EL (cell line): Measurements from ENCODE around the gene VEGFB.
A peak's percentile ranks its signal among the peaks of the same experiment; 100 is the strongest.

Source experiments
- DNase-seq: peaks from one replicate; pipeline ENCODE4 v3.0.0-alpha.2; 2016

The VEGFB gene

DNA sequence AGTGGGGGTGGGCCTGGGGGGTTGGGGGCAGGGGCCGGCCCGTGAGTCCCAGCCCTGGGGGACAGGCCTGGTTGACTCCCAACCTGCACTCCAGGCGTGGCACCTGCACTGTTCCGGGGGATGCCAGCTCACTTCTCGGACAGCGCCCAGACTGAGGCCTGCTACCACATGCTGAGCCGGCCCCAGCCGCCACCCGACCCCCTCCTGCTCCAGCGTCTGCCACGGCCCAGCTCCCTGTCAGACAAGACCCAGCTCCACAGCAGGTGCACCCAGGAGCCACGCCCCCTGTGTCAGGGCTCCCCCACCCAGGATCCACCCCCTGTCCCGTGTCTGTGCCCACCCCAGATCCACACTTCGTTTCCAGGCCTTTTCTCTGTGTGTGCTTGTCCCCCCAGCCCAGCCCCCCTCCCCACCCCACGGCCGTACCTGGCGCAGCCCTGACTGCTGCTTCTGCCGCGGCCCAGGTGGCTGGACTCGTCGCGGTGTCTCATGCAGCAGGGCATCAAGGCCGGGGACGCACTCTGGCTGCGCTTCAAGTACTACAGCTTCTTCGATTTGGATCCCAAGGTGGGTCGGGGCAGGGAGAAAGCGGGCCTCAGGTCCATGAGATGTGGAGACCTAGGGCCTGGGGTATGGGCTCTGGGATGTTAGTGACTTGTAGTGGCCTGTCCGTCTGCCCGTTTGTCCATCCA lies 23.1 kb upstream of the VEGFB start:
- DNase-seq = no peak

- DNase-seq = no peak
Observed at GRCh38 chr11:64216879-64217278, 17.5 kb upstream of the VEGFB start.

- DNase-seq = no peak
Observed at GRCh38 chr11:64218628-64219353, 15.6 kb upstream of the VEGFB start.

GRCh38 chr11:64219354-64219684 lies 15.1 kb upstream of the VEGFB start:
- DNase-seq = no peak

- no peak for DNase-seq
Observed at GRCh38 chr11:64219755-64220154, 14.6 kb upstream of the VEGFB start.

DNA sequence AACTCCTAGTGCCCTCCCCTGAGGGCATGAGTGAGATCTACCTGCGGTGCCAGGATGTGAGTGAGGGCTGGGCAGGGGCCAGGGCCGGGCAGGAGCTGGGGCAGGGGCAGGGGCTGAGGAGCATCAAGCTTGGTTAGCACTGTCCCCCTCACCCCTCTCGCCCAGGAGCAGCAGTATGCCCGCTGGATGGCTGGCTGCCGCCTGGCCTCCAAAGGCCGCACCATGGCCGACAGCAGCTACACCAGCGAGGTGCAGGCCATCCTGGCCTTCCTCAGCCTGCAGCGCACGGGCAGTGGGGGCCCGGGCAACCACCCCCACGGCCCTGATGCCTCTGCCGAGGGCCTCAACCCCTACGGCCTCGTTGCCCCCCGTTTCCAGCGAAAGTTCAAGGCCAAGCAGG lies 14.1 kb upstream of the VEGFB start:
- DNase-seq = no peak

DNA sequence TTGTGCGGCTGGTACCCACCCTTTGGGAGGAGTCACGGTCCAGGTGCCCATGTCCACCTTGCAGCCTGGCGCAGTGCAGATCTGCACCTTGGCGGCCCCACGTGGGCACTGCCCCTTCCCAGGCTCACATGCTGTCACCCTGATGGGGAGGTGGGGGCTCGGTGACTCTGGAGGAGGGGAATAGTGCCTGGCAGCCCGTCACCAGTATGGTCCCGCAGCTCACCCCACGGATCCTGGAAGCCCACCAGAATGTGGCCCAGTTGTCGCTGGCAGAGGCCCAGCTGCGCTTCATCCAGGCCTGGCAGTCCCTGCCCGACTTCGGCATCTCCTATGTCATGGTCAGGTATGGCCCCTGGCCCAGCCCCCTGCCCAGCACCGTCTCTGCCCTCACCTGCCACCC lies 13.6 kb upstream of the VEGFB start:
- no peak for DNase-seq

DNA sequence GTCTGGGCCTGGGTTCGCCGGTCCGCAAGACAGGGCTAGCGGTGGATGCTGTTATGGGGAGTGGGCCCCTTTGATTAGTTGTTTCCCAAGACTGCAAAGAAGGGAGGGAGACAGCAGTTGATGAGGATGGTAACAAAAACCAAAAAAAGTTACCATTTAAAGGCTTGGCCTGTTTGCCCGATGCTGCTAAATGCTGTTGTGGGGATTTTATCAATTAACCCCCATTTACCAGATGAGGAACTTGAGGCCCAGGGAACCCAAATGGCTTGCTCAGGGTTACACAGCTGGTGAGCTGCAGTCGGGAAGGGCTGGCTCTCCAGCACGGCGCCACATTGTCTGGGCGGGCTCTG lies 11.8 kb upstream of the VEGFB start:
- no peak for DNase-seq

- no peak for DNase-seq
Observed at GRCh38 chr11:64223001-64223651, 11.3 kb upstream of the VEGFB start.

DNA sequence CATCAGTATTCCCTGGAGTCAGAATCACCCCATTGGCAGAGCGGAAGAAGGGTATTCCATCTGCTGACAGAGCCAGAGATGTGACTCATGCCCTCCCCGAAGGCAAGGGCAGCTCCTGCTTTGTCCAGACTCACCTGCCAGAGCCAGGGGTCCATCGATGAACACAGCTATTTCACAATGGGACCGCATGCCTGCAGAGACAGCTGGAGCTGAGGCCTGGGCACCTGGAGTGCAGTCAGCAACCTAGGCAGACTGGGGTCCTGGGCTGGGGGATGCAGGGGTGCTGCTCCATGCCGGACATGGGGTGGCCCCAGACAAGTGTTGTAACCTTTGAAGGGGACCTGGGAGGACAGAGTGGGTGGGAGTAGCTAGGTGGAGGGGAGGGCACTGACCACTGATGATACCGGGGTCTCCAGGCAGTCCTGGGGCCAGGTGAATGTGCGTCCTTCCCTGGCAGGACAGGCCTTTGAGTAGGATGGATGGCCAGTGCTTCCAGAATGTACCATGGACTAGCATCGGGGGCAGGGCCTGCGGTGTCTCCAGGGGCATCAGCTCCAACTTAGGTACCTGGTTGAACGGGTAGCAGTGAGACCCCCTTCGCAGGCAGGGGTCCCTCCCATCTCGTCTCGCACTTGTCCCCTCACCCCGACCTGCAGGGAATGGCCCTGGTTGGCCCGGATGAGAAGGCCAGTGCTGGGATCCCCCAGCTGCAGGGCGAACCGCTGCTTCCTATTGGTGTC lies 10.1 kb upstream of the VEGFB start:
- peak; percentile 34 for DNase-seq

GRCh38 chr11:64224891-64225607 lies 9.3 kb upstream of the VEGFB start:
- DNase-seq = peak; percentile 31

GRCh38 chr11:64225608-64226506 lies 8.5 kb upstream of the VEGFB start, which contains the start of the genes NUDT22 and TRPT1:
TSS of gene NUDT22 (plus strand) at chr11:64226274. CDS start at chr11:64226653, 379 bp downstream.
TSS of gene TRPT1 (minus strand) at chr11:64226186. CDS start at chr11:64225860, 326 bp downstream.
- peak; percentile 84 for DNase-seq

DNA sequence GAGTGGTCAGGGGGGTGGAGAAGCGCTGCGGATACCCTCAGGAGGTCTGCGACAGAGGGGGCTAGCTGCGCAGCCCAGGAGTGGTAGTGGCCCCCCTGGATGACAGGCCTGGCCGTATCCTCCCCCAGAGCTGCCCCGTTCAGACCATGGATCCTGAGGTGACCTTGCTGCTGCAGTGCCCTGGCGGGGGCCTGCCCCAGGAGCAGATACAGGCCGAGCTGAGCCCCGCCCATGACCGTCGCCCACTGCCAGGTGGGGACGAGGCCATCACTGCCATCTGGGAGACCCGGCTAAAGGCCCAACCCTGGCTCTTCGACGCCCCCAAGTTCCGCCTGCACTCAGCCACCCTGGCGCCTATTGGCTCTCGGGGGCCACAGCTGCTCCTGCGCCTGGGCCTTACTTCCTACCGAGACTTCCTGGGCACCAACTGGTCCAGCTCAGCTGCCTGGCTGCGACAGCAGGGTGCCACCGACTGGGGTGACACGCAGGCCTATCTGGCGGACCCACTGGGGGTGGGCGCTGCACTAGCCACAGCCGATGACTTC lies 7.8 kb upstream of the VEGFB start:
- DNase-seq = peak; percentile 37

GRCh38 chr11:64227405-64227956 lies 6.9 kb upstream of the VEGFB start:
- no peak for DNase-seq

GRCh38 chr11:64229090-64229743 lies 5.2 kb upstream of the VEGFB start:
- no peak for DNase-seq

- DNase-seq = no peak
Observed at GRCh38 chr11:64229744-64230170, 4.6 kb upstream of the VEGFB start.

DNA sequence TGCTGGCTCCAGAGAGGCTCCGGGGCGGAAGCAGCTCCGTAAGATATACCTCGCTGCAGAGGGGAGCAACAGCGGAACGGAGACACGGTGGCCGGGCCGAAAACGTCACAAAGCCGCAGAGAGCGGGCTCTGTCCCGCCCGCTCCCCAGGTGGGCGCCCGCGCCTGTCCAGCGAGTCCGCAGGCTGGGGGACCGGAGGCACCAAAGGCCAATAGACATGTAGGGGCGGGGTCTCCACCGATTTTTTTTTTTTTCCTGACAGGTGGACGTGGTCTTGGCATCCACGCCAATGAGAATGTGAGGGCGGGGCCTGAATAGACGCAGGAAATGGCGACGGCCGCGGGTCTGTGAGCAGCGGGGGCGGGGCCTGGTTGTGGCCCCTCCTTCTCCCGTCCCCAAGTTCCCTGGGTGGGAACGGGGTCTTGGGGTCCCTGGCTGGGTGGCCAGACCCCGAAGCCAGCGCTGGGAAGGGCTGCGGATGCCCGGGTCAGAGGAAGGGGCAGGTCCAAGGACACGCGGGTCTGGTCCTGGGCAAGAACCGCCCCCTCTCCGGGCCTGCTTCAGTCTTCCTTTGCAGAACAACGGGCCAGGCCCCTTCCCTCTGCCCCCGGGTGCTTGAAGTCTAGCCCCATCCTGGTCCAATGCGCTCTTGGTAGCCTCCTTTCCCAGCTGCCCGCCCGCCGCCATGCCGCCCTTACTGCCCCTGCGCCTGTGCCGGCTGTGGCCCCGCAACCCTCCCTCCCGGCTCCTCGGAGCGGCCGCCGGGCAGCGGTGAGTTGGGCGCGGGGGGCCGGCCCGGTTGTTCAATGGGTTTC lies 4.0 kb upstream of the VEGFB start, which contains the start of gene DNAJC4:
TSS of gene DNAJC4 (plus strand) at position 378 of the 814 bp plus-strand sequence. CDS start at position 685, 307 bp downstream.
- peak; percentile 90 for DNase-seq

DNA sequence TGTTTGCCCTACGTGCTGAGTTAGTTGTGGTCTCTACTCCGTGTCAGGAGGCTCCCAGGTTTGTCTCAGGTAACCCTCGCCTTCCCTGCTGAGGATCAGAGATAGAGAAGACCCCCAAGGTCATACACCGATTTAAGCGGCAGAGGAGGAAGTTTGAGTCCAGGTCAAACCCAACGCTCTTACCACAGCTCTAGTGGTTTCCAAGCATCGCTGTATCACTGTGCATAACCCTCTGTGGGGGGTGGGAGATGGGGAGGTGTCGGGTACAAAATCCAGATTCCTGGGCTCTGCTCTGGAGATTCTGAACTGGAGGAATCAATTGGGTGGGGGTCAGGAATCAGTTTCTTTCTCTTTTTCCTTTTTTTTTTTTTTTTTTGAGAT lies 3.4 kb upstream of the VEGFB start:
- no peak for DNase-seq

- DNase-seq = no peak
Observed at GRCh38 chr11:64231546-64231945, 2.8 kb upstream of the VEGFB start.
